NAMALWA (cell line): ENCODE data around the gene RSAD2.
"Not testable (repeated sequence)": the region's sequence is repeated elsewhere in the genome, so short reads cannot be mapped to it uniquely, and the experiment has no call there.

ENCODE experiments used
- DNase-seq: peaks from one replicate; pipeline ENCODE4 v3.0.0-alpha.2; 2015; ENCODE audit warnings: low spot score

Gene RSAD2

GRCh38 chr2:6864923-6865345 lies 12.6 kb upstream of the RSAD2 start:
- DNase-seq: no peak

GRCh38 chr2:6865346-6866274 lies 12.0 kb upstream of the RSAD2 start, which contains the start of gene CMPK2:
Gene CMPK2 (minus strand): TSS chr2:6865907. CDS start chr2:6865696, 211 bp downstream.
- peak; percentile 74 for DNase-seq

- peak; percentile 44 for DNase-seq
Observed at GRCh38 chr2:6866275-6866671, 11.3 kb upstream of the RSAD2 start.

- DNase-seq: no peak
Observed at GRCh38 chr2:6866982-6867381, 10.6 kb upstream of the RSAD2 start.

GRCh38 chr2:6872394-6872793 lies 5.2 kb upstream of the RSAD2 start:
- peak; percentile 21 for DNase-seq

GRCh38 chr2:6874032-6874431 lies 3.5 kb upstream of the RSAD2 start:
- DNase-seq: no peak

- no peak for DNase-seq
Observed at GRCh38 chr2:6876309-6876708, 1.3 kb upstream of the RSAD2 start.

- DNase-seq: no peak
Observed at GRCh38 chr2:6878549-6878948, 972 bp downstream of the RSAD2 start.

- DNase-seq: no peak
Observed at GRCh38 chr2:6879011-6879410, 1.4 kb downstream of the RSAD2 start.

- DNase-seq: no peak
Observed at GRCh38 chr2:6880200-6880733, 2.7 kb downstream of the RSAD2 start.

- DNase-seq: no peak
Observed at GRCh38 chr2:6881046-6881445, 3.5 kb downstream of the RSAD2 start.

GRCh38 chr2:6881516-6881915 lies 3.9 kb downstream of the RSAD2 start:
- DNase-seq: no peak

GRCh38 chr2:6883448-6884122 lies 6.0 kb downstream of the RSAD2 start:
- no peak for DNase-seq

- no peak for DNase-seq
Observed at GRCh38 chr2:6885551-6885950, 8.0 kb downstream of the RSAD2 start.

GRCh38 chr2:6885968-6886367 lies 8.4 kb downstream of the RSAD2 start:
- no peak for DNase-seq

- no peak for DNase-seq
Observed at GRCh38 chr2:6887751-6888192, 10.2 kb downstream of the RSAD2 start.

- DNase-seq: no peak
Observed at GRCh38 chr2:6888724-6889123, 11.1 kb downstream of the RSAD2 start.

GRCh38 chr2:6893876-6894482 lies 16.4 kb downstream of the RSAD2 start:
- no peak for DNase-seq

- DNase-seq: peak; percentile 57
Observed at GRCh38 chr2:6896930-6897759, 19.6 kb downstream of the RSAD2 start.

GRCh38 chr2:6902581-6902980 lies 25.0 kb downstream of the RSAD2 start:
- not testable (repeated sequence) for DNase-seq

- no peak for DNase-seq
Observed at GRCh38 chr2:6905668-6906067, 28.1 kb downstream of the RSAD2 start.
